Stomach (tissue), 9 donors: ENCODE measurements around the gene FLVCR1. TPM values are rescaled to one million over a fixed set of nuclear protein-coding genes. Genes with fewer than 3 reads are reported as not detected.
A peak's percentile ranks its signal among the peaks of the same experiment; 100 is the strongest.

Experiments
- DNase-seq, 2 donors: peaks; one replicate each; pipeline versions ENCODE4 v3.0.0 to v3.0.0-alpha.2; 2013 to 2019
- H3K27ac ChIP-seq, 5 donors: fragments of 200-600 bp in 4 of 5; sonication (generic) in 4 of 5; one replicate each; pipeline ENCODE4 v1.5.1; 2013 to 2019; ENCODE audit warnings: mild to moderate bottlenecking in 1 of 5, moderate library complexity in 1 of 5
- H3K27me3 ChIP-seq, 3 donors: fragments of 200-600 bp; sonication (generic); one replicate each; pipeline ENCODE4 v1.5.1; 2017 to 2019; ENCODE audit warnings: mixed run types in 1 of 3
- H3K36me3 ChIP-seq, 4 donors: fragments of 200-600 bp; sonication (generic); 1 replicate in 3 of 4; 2 replicates in 1 of 4; pipeline ENCODE4 v1.5.1; 2016 to 2019
- H3K4me1 ChIP-seq, 4 donors: fragments of 200-600 bp; sonication (generic); one replicate each; pipeline ENCODE4 v1.5.1; 2016 to 2019
- H3K4me3 ChIP-seq, 4 donors: fragments of 200-600 bp; sonication (generic) in 3 of 4; one replicate each; pipeline ENCODE4 v1.5.1; 2016 to 2019; ENCODE audit warnings: mild to moderate bottlenecking in 1 of 4
- H3K9me3 ChIP-seq, 4 donors: fragments of 200-600 bp; sonication (generic); one replicate each; pipeline ENCODE4 v1.5.1; 2016 to 2019
- CTCF ChIP-seq, 7 experiments: fragments of 450-650 bp in 4 of 7; fragments of 200-600 bp in 3 of 7; sonication (generic) in 3 of 7; IDR thresholded peaks; one replicate each; pipeline ENCODE4 v1.5.1; 2016 to 2019; ENCODE audit warnings: antibody characterized with exemption in 7 of 7, control low read depth in 2 of 7, mild to moderate bottlenecking in 1 of 7
- EP300 ChIP-seq: sonication (generic); formaldehyde crosslinking; IDR thresholded peaks from one replicate; pipeline ENCODE4 v1.6.1; 2017; ENCODE audit warnings: antibody characterized with exemption
- POLR2A ChIP-seq, 4 donors: fragments of 450-650 bp; IDR thresholded peaks; one replicate each; pipeline ENCODE4 v1.6.1; 2016; ENCODE audit warnings: antibody characterized with exemption in 4 of 4, control low read depth in 2 of 4, mild to moderate bottlenecking in 1 of 4, moderate library complexity in 1 of 4
- POLR2AphosphoS5 ChIP-seq, 3 donors: sonication (generic); formaldehyde crosslinking; IDR thresholded peaks; one replicate each; pipeline ENCODE4 v1.6.1; 2016; ENCODE audit warnings: antibody characterized with exemption in 3 of 3
- WGBS, 5 donors: extraction: QIAGEN DNeasy Blood & Tissue Kit in 3 of 5; methylation state at CpG; one replicate each; pipeline versions ENCODE4 v1.1.5 to v1.1.7; 2013 to 2018; 5-methylcytosine and 5-hydroxymethylcytosine counted together
- intact Hi-C: fragments of 100-400 bp; cut with DNase I; formaldehyde crosslinking; loops from one replicate; pipeline ENCODE4 v1.15.1; 2023; ENCODE audit warnings: low total_unique reads
- polyA plus RNA-seq, 3 donors: library from polyadenylated mRNA; stranded (reverse); fragments of 200-250 nt; gene quantifications; one replicate each; pipeline ENCODE4 v1.2.3, GENCODE V29; 2013
- total RNA-seq, 5 donors: library from RNA; depleted of rRNA; stranded (reverse); fragments of >200 nt; gene quantifications; one replicate each; pipeline versions ENCODE4 v1.1.0 to v1.2.3, GENCODE V29; 2014 to 2016
- donor health status: healthy with polysubstance abuse.
- donor health status: Bipolar disorder and iron deficiency.
- donor health status: healthy.

Gene FLVCR1
- total and polyA plus RNA-seq, 8 donors, result 0.61 to 19.1 (median 6.3) TPM

DNA sequence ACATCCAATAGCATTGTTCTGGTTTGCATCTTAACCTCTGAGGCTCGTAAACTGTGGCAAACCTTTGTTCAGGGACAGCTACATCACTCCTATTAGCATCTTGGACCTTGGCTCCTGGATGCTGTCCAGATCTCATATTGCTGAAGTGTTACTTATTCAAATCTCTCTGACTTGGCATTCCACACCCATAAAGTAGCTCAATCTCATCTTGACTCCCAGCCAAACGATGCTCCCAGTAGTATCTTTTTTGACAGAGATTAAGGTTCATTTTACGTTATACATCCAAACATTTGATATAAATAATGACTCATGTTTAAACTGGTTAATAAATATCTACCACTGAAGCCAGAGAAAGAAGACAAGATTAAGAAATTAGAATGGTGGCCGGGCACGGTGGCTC is 4.4 kb upstream of the FLVCR1 start:
- Histone ChIP-seq H3K9me3 (no peaks in the 10 kb centered on the region), H3K36me3 (no peaks in the 10 kb centered on the region), H3K27ac (no peak overlapping the region), H3K27me3 (no peaks in the 10 kb centered on the region), H3K4me3 (no peak overlapping the region), H3K4me1 (peaks cover 0 to 15% (median 12%) of the 10 kb centered on the region in 4 donors)
- intact Hi-C loops, result no loop called here
- WGBS, 5 donors, result 63 to 81% (median 67%) methylated on average over 5 of the region's 5 CpGs
- peak in 1 of 2 donors; percentile 49 for DNase-seq
- no peak for TF ChIP-seq POLR2AphosphoS5 (IDR thresholded peaks at IDR 0.05)

GRCh38 chr1:212856755-212857154 is 1.3 kb upstream of the FLVCR1 start:
- Histone ChIP-seq H3K36me3 (no peaks in the 10 kb centered on the region), H3K27ac (no peak overlapping the region), H3K27me3 (no peaks in the 10 kb centered on the region), H3K4me1 (peaks cover 20 to 46% (median 33%) of the 10 kb centered on the region in 4 donors), H3K4me3 (peak overlapping the region in 3 of 4 donors; percentile 86 to 98 (median 87)), H3K9me3 (no peaks in the 10 kb centered on the region)
- 89 to 96% (median 91%) methylated on average over 16 of the region's 16 CpGs for WGBS, 5 donors
- no peak for DNase-seq
- intact Hi-C loops, result no loop called here
- no peak for TF ChIP-seq EP300
- no peak for TF ChIP-seq CTCF (IDR thresholded peaks at IDR 0.05)
- TF ChIP-seq POLR2A (IDR thresholded peaks at IDR 0.05), result no peak
- no peak for TF ChIP-seq POLR2AphosphoS5 (IDR thresholded peaks at IDR 0.05)

- 3 to 6% (median 4%) methylated on average over 15 to 54 of the region's 54 CpGs for WGBS, 5 donors
- H3K9me3 ChIP-seq, result no peaks in the 10 kb centered on the region
- H3K4me1 ChIP-seq, result peaks cover 20 to 65% (median 37%) of the 10 kb centered on the region in 4 donors
- intact Hi-C loops, result no loop called here
- TF ChIP-seq CTCF (IDR thresholded peaks at IDR 0.05) (no peak), POLR2A (IDR thresholded peaks at IDR 0.05) (no peak), EP300 (no peak), POLR2AphosphoS5 (IDR thresholded peaks at IDR 0.05) (no peak)
- peak; percentile 28 to 67 for DNase-seq
- peak overlapping the region; percentile 87 to 95 (median 93) for H3K27ac ChIP-seq
- peaks cover 0 to 1% (median under 1%) of the 10 kb centered on the region in 4 donors for H3K36me3 ChIP-seq
- no peaks in the 10 kb centered on the region for H3K27me3 ChIP-seq
- H3K4me3 ChIP-seq, result peak overlapping the region; percentile 86 to 98 (median 92)
Observed at GRCh38 chr1:212858461-212859265, 588 bp downstream of the FLVCR1 start.

GRCh38 chr1:212860713-212861581 is 2.9 kb downstream of the FLVCR1 start:
- H3K36me3 ChIP-seq, result peaks cover 0 to 15% (median 12%) of the 10 kb centered on the region in 4 donors
- H3K4me3 ChIP-seq, result peak overlapping the region in 1 of 4 donors; percentile 3
- H3K4me1 ChIP-seq, result peaks cover 20 to 71% (median 37%) of the 10 kb centered on the region in 4 donors
- no peak for TF ChIP-seq POLR2A (IDR thresholded peaks at IDR 0.05)
- no peak for TF ChIP-seq CTCF (IDR thresholded peaks at IDR 0.05)
- no peak for TF ChIP-seq POLR2AphosphoS5 (IDR thresholded peaks at IDR 0.05)
- no peak for TF ChIP-seq EP300
- peak in 1 of 2 donors; percentile 2 for DNase-seq
- H3K27ac ChIP-seq, result no peak overlapping the region
- intact Hi-C loops, result no loop called here
- H3K9me3 ChIP-seq, result no peaks in the 10 kb centered on the region
- no peaks in the 10 kb centered on the region for H3K27me3 ChIP-seq
- WGBS, 5 donors, result 69 to 78% (median 76%) methylated on average over 5 of the region's 5 CpGs
